HG02885 (cell line): Measurements from ENCODE around the gene EBPL.

Experiments used
- ATAC-seq: cut with Tn5 transposase; IDR thresholded peaks from one replicate; pipeline ENCODE4 v1.9.1; 2021; ENCODE audit warnings: mild to moderate bottlenecking; ENCODE audit not compliant: unreplicated experiment, poor library complexity

Gene EBPL

GRCh38 chr13:49678191-49678914, 12.9 kb downstream of the EBPL start:
- ATAC-seq, result no peak

GRCh38 chr13:49676581-49677298, 14.5 kb downstream of the EBPL start:
- no peak for ATAC-seq

- ATAC-seq, result no peak
These were observed 20.5 kb downstream of the EBPL start for GRCh38 chr13:49670828-49671227.

- peak; percentile 66 for ATAC-seq
These were observed 21.5 kb downstream of the EBPL start for GRCh38 chr13:49669735-49670309.

- ATAC-seq, result no peak
These were observed 23.5 kb downstream of the EBPL start for GRCh38 chr13:49667773-49668172.

GRCh38 chr13:49664606-49665005, 26.7 kb downstream of the EBPL start:
- no peak for ATAC-seq

- ATAC-seq, result no peak
These were observed 34.0 kb downstream of the EBPL start for GRCh38 chr13:49657241-49657641.

GRCh38 chr13:49655906-49656305, 35.4 kb downstream of the EBPL start:
- ATAC-seq, result no peak

GRCh38 chr13:49654011-49654410, 37.3 kb downstream of the EBPL start:
- ATAC-seq, result no peak

GRCh38 chr13:49653478-49653877, 37.8 kb downstream of the EBPL start:
- no peak for ATAC-seq

GRCh38 chr13:49652355-49653305, 38.7 kb downstream of the EBPL start:
- no peak for ATAC-seq

- ATAC-seq, result no peak
These were observed 39.5 kb downstream of the EBPL start for GRCh38 chr13:49651570-49652354.

GRCh38 chr13:49649963-49650312, 41.3 kb downstream of the EBPL start:
- no peak for ATAC-seq

GRCh38 chr13:49649244-49649962, 41.9 kb downstream of the EBPL start:
- no peak for ATAC-seq

GRCh38 chr13:49646688-49647087, 44.6 kb downstream of the EBPL start:
- no peak for ATAC-seq

- no peak for ATAC-seq
These were observed 45.8 kb downstream of the EBPL start for GRCh38 chr13:49645451-49645850.

- ATAC-seq, result no peak
These were observed 48.1 kb downstream of the EBPL start for GRCh38 chr13:49643035-49643646.

- ATAC-seq, result no peak
These were observed 49.4 kb downstream of the EBPL start for GRCh38 chr13:49641801-49642291.

GRCh38 chr13:49638744-49639072, 52.6 kb downstream of the EBPL start:
- ATAC-seq, result no peak
